ENCODE measurements around the gene MCM3AP.
"Not testable (repeated sequence)": the region's sequence is repeated elsewhere in the genome, so short reads cannot be mapped to it uniquely, and the experiment has no call there.

The MCM3AP gene

GRCh38 chr21:46239817-46240325 lies 45.5 kb downstream of the MCM3AP start:
- no peak for DNase-seq

DNA sequence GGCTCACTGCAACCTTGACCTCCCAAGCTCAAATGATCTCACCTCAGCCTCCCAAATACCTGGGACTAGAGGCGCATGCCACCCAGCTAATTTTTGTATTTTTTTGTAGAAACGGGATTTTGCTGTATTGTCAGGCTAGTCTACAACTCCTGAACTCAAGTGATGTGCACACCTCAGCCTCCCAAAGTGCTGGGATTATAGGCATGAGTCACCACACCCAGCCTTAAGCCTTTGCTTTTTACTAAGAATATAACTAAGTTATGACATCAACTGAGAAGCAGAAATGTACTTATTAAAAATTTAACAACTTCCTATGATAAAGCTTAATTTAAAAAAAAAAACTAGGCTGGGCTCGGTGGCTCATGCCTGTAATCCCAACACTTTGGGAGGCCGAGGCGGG lies 47.9 kb downstream of the MCM3AP start:
- no peak for DNase-seq

DNA sequence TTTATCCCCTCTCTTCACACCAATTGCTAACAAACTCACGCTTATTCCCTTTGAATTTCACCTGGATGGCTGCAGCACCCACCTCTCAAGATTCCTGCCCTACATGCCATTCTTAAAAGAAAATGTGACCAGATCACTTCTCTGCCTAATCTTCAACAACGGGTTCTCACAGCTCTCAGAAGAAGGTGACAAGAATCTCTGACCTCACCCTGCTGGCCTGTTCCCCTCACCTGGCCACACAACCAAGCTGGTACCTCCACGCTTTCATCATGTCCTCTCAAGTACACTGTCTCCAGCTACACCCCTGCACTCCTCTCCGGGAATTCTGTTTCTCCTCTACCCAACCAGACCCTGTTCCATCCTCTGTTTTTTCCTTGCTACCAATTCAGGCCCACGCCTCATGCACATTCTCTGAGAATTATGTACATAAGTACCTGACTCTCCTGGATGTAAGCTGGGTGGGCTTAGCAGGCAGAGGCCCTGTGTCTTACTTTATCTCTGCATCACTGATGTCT lies 50.9 kb downstream of the MCM3AP start:
- no peak for DNase-seq

GRCh38 chr21:46229923-46230260 lies 55.5 kb downstream of the MCM3AP start:
- no peak for DNase-seq

DNA sequence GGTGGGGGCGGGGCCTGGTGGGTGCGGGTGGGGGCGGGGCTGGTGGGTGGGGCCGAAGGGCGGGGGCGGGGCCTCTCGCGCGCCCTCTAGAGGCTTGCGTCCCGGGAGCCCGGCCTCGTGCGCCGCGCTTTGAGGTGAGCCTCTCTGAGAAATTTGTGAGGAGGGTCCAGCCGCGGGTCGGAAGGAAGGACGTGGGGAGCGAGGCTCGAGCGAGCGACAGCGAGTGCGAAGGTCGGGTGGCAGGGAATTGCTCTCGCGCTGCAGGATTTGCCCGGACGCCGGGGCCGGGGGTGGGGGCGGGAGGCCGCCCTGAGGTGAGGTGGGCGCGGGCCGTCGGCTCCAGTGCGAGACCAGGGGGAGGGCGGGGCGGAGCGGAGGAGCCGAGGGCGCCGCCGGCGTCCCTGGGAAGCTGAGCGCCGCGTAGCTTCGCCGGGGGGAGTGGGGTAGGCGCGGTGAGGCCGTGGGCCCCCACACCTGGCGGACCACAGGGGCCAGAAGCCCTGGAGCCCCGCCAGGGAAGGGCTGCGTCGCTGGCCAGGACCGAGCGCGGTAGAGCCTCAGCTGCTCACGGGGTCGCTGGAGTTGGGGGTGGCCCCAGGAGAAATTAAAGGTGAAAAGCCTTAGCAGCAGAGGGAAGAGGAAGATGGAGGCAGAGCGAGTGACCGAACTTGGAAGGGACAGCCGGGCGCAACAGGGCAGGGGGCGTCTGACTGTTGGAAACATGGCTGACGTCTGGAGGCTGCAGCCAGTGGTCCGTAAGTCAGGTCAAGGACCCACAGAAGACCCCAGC lies 56.1 kb downstream of the MCM3AP start:
- DNase-seq, result no peak

GRCh38 chr21:46228345-46229051 lies 56.9 kb downstream of the MCM3AP start, which contains the start of gene LSS:
TSS of gene LSS (minus strand) at chr21:46228774. CDS start at chr21:46228745, 29 bp downstream.
- peak; percentile 72 for DNase-seq

DNA sequence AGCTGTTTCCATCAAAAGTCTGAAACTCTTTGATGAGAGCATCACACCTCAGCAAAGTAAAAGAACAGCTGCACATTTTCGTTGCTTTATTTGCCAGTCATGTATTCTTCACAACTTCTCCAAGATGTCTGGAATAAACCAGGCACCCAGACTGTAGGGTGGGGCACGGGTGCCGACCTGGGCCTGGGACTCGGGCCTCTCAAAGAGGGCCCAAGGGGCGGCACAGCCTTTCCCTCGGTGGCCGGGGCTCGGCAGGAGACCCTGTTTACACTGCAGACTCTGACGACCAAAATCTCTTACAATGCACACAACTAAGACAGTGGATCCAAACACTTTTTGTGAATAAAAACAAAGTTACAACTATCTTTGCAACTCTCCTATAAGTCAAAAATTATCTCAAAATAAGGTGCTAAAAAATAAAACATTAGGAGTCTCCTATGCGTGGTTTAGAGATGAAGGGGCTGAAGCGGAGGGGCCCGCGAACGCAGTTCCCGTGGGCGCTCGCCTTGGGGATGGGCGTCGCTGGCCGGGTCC lies 57.5 kb downstream of the MCM3AP start:
- DNase-seq, result no peak

GRCh38 chr21:46226920-46227599 lies 58.4 kb downstream of the MCM3AP start:
- no peak for DNase-seq

- DNase-seq, result no peak
Measured at GRCh38 chr21:46226146-46226545, 59.3 kb downstream of the MCM3AP start.

- DNase-seq, result not testable (repeated sequence)
Measured at GRCh38 chr21:46223661-46224060, 61.8 kb downstream of the MCM3AP start.

DNA sequence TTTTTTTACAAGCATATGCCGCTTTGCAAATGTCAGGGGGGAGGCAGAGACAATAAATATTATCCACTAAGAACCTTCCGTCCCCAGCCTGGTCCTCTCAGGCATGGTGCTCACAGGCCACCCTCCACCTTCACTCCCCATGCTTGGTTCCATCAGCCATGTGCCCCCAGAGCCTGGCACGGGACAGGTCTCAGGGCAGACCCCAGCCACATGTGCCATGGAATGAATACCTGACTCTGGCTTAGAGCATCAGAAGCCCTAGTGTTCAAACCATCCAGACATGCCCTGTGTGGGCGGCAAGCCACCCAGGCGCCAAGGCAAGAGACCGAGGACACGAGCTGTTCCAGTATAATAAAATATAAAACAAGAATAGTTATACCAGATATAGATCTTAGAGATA lies 62.2 kb downstream of the MCM3AP start:
- DNase-seq, result no peak

DNA sequence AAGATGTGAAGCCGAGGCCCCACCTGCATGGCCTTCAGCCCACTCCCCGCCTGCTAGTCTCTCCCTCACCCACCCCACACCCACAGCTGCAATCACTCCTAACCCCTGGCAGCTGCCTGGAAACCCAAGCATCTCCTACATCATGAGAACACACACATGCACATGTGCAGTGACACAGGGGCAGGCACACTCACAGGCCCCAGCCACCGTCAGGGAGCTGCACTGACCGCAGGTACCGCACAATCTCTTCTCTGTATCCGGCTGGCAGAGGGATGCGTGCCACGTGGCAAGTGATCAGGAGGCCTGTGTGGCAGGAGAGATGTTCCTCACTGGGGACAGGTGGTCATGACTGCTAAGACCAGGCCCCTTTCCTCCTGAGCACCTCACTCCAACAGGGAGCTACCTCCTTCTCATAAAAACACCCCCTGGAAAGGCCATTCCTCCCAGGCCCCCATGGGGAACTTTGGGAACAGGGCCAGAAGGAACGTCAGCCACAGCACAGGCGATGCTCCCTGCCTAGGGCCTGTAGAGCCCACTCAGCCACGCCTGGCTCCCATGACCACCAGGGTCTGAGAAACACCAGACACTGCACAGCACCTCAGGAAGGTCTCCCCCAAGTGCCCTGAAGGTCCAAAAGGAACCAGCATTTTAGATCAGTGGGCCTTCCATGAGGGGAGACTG lies 62.8 kb downstream of the MCM3AP start:
- no peak for DNase-seq

DNA sequence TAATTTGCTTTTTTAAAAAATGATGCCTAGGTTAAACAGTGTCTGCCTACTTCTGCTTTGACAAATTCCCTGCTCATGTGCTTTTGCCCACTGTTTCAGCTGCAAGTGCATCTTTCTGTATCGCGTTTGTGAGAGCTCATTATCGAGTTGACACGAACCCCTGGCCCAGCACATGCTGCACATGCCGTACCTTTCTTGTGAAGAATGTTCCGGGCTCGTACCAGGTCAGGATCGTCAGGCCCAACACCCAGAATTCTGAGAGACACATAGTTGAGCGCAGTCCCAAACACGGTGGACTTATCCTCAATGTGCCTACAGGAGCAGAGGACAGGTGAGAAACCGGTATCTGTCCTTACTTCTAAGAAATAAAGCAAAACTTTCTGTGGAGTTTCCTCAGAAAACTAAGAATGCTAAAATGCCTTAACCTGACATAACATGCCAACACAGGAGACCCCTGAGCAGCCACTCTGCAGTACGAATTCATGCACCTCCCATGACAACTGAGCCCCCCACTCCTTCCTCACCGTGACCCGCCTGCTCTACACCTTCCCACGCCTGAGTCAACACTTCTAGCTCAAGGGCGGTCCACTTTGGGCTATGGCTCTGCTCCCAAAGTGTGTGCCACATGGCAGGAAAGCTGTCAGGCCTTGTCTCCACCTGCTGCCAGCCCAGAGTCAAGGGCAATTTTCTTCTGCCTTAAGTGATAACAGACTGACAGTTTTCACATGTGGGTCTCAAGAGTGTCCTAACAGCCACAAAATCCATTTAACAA lies 63.6 kb downstream of the MCM3AP start:
- DNase-seq, result no peak

DNA sequence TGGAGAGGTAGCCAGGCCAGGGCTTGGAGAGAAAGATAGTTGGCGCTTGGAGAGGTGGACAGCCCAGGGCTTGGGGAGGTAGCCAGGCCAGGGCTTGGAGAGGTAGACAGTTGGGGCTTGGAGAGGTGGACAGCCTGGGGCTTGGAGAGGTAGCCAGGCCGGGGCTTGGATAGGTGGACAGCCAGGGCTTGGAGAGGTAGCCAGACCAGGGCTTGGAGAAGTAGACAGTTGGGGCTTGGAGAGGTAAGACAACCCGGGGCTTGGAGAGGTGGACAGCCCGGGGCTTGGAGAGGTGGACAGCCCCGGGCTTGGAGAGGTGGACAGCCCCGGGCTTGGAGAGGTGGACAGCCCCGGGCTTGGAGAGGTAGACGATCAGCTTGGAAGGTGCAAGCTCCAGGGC lies 64.6 kb downstream of the MCM3AP start:
- no peak for DNase-seq

DNA sequence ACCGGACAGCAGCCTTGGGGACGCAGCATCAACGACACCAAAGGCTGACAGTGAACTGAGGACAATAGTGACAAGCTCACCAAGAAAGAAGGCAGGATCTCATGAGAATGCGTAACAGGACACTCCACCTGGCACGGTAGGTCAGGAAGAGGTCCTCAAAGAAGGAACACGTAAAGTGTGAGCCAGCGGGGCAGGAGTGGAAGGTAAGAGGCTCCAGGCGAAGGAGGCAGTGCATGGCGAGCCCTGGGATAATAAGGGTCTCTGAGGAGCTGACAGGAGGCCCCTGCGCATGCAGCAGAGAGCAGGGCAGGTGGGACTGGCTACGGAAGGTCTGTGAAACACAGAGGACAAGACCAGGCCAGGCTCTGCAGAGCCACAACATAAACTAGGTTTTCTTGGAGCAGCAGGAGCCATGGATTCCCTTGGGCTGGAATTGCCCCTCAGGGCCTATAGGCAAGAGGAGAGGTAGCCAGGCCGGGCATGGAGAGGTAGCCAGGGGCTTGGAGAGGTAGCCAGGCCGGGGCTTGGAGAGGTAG lies 65.1 kb downstream of the MCM3AP start:
- DNase-seq, result no peak

DNA sequence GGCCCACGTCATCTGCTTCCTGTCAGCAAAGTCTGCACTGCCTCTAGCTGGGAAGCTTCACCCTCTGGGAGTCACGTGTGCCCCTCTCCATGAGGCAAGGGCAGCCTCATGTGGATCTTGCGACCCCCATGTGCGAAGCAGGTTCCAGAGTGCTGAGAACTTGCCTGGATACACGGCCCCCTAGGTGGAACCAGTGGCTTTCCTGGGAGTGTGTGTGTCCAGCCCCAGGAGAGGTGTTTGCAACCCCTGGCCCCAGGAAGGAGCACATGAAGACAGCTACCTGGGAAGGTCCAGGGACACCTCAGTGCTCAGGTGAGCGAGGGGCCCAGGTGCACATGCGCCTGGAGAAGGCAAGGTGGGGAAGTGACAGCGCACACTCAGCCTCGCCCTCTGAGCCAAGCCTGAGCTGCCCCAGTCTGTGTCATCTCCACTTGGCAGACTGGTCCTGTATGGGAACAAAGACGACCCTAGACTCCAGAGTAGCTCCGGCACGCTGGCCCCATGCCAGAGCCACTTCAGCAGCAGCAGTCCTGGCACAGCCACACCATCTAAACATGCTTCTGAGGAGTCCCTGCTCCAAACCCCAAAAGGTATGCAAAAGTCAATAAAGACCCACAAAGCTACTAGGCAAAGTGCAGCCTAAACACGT lies 65.7 kb downstream of the MCM3AP start:
- DNase-seq, result no peak

GRCh38 chr21:46218906-46219590 lies 66.4 kb downstream of the MCM3AP start:
- DNase-seq, result no peak

DNA sequence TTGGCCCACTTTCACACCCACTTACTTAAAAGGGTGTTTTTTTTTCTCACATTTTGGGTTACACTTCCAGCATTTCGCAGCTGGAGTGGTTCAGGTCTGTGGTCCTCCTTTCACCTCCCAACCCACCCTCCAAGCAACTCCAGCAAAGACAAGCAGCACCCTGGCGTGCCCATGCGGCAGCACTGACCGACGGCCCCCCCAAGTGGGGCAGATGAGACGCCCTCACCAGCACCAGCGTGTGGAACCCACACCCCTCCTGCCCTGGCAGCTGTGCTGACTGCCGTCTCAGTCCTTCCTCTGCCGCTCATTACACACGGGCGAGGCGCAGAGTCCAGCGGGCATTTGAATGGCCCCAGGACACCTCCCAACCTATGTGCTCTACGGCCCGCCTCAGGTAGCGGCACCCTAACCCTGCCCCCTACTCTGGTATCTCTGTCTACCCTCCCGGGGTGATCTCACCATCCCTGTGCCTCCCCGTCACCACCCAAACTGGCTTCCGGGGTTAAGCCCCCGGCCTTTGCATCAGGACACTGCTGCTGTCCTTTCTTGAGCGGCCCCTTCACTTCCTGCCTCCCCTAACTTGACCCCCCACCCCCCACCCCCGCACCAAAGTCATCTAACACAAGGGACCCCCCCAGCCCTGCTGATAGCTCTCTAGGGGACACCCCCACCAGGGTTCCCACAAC lies 67.8 kb downstream of the MCM3AP start:
- no peak for DNase-seq

DNA sequence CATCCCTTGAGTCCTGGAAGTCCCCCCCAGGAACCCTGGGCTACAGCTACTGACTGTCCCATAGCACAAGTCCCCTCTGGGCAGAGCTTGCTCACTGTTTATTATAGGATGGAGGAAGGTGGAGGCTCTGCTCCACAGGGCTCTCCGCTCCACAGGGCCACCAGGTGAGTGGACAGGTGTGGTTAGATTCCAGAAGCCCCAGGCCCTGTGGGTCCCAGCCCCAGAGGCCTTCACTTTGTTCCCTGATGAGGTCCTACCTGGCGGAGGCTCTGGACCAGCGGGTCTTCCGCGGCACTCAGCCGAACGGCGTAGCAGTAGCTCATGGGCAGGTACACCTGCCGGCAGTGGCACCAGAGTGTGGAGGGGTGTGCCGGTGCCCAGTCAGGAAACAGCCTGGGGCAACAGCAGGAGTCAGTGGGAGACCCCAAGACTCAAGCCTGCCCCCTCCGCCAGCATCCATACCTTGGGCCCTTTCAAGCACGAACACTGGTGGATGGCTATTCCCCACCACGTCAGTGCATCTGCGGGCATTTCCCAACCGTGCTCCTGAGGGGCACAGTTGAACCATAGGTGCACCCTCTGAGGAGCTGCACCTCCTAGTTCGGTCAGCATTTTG lies 69.2 kb downstream of the MCM3AP start:
- no peak for DNase-seq
